Retinal pigment epithelial cell (primary cell): Measurements from ENCODE around the gene PTPRK.

Experiments
- DNase-seq: peaks from one replicate; pipeline ENCODE4 v3.0.0-alpha.2; 2010; ENCODE audit warnings: low read depth
- H3K4me3 ChIP-seq: 2 replicates; pipeline ENCODE4 v1.5.1; 2011; ENCODE audit warnings: mild to moderate bottlenecking, low read length, control low read depth, moderate library complexity
- TF ChIP-seq, protein P1 (sequence below): conservative IDR thresholded peaks from 2 replicates; pipeline ENCODE4 v1.5.1; 2011; ENCODE audit warnings: low read depth, low read length, control low read depth, inconsistent platforms

Gene PTPRK

DNA sequence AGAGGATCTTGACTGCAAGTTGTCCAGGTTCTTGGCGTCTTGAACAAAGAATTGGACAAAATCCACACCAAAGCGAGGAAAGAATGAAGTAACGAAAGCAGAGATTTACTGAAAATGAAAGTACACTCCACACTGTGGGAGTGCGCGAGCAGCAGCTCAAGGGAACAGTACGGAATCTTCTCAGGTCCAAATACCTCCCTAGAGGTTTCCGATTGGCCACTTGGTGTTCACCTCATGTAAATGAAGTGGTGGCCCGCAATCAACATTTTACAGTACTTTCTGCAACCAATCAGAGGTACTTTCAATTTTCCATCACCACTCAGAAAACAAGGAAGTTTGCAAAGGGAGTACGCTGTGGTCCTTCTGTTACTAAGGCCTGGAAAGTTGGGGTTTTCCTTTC is 122.4 kb downstream of the PTPRK start:
- TF ChIP-seq, protein P1, sequence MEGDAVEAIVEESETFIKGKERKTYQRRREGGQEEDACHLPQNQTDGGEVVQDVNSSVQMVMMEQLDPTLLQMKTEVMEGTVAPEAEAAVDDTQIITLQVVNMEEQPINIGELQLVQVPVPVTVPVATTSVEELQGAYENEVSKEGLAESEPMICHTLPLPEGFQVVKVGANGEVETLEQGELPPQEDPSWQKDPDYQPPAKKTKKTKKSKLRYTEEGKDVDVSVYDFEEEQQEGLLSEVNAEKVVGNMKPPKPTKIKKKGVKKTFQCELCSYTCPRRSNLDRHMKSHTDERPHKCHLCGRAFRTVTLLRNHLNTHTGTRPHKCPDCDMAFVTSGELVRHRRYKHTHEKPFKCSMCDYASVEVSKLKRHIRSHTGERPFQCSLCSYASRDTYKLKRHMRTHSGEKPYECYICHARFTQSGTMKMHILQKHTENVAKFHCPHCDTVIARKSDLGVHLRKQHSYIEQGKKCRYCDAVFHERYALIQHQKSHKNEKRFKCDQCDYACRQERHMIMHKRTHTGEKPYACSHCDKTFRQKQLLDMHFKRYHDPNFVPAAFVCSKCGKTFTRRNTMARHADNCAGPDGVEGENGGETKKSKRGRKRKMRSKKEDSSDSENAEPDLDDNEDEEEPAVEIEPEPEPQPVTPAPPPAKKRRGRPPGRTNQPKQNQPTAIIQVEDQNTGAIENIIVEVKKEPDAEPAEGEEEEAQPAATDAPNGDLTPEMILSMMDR = no peak
- no peak for DNase-seq
- H3K4me3 ChIP-seq = no peak overlapping the region

DNA sequence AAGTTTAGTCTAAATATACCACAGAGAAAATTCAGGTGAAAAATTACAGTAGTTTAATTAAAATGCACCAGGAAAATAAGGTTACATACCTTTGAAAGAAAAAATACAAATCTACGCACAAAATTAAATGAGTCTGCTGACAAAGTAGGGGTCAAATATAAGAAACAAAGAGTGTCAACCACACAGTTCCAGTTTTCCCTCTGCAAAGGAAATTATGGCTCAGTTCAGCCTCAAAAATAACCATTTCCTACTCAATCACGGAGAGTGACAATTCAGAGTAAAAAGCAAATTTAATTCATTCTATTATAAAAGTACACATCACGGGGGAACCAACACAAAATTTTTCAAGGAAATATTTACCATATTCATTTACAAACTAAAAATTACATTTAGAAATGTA is 124.8 kb downstream of the PTPRK start:
- no peak for DNase-seq
- TF ChIP-seq, protein P1 = no peak

DNA sequence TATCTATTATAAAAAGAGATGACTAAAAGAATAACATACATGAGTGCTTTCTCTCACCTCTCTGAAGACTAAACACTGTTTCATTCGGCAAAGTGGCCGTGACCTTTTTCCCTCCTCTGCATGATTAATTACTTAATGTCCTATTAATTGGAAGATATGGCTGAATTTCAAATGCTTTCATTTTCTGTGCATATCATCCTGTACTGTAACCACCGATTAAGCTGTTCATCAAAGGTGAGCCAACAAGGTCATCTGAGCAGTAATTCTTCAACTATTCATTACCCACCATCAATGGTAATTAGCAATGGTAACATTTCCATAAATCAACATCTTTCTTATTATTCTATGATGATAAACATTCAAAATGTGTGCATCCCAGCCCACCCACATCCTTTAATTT is 125.2 kb downstream of the PTPRK start:
- H3K4me3 ChIP-seq = no peak overlapping the region
- DNase-seq = no peak
- TF ChIP-seq, protein P1 = no peak

More for the DNA sequence above, 124.8 kb downstream of the PTPRK start:
- H3K4me3 ChIP-seq = no peak overlapping the region

DNA sequence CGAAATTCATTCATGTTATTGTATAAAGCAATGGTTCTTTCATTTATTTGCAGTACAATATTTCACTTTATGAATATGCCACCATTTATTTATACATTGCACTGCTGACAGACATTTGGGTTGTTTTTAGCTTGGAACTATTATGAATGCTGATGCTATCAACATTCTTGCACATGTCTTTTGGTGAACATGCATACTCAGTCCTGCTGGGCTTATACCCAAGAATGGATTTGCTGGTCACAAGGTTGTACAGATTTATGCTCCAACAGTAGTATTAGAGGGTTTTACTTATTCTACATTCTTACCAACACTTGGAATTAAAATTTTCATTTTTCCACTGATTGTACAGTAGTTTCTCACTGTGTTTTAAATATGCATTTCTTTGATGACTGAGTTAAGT is 126.2 kb downstream of the PTPRK start:
- TF ChIP-seq, protein P1 = no peak
- no peak overlapping the region for H3K4me3 ChIP-seq
- DNase-seq = peak; percentile 90

DNA sequence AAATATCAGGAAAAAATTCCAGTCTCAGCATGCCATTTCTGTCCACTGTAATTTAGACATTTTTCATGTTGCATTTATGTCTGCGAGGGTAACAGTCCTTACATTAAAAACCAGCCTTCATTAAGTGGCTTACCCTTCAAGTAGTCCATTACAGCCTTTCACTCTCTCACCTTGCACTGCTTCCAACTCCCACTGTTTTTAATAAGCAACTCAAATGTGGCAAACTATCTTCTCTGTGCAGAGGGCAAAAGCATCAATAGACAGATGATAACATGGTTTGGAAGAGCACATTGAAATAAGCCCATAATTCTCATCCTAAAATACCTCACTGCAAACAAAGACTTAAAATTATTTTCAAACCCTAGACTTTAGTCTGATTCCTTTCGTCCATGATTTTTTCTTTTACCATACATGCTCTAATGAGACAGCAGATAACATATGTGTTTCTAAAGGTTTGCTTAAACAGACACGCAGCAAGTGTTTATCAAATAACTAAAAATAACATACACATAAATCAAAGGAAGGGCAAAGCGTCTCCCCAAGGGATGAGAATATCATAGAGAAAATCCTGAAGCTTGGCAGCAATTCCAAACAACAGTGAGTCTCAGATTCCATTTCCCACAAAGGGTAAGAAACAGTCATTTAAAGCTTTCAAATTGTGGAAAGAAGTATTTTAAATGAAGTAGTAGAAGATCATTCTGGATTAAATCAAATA is 130.4 kb downstream of the PTPRK start:
- DNase-seq = no peak
- TF ChIP-seq, protein P1 = no peak
- no peak overlapping the region for H3K4me3 ChIP-seq

DNA sequence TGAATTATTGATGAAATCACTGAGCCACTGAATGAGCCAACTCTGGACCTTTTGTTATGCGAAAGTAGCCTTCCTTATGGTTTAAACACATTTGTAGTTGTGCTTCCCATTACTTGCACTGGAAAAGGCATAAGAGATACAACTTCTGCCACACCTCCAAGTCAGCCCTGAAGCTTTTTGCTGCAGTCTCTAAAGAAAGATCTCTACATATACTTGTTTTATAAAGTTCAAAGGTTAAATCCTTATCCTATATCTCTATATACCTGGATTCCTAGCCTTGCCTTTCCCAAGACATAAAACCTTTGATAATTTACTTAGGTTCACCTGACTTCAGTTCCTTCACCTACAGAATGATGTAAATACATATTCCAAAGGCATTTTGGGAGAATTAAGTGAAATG is 132.0 kb downstream of the PTPRK start:
- no peak overlapping the region for H3K4me3 ChIP-seq
- TF ChIP-seq, protein P1 = no peak
- DNase-seq = no peak

DNA sequence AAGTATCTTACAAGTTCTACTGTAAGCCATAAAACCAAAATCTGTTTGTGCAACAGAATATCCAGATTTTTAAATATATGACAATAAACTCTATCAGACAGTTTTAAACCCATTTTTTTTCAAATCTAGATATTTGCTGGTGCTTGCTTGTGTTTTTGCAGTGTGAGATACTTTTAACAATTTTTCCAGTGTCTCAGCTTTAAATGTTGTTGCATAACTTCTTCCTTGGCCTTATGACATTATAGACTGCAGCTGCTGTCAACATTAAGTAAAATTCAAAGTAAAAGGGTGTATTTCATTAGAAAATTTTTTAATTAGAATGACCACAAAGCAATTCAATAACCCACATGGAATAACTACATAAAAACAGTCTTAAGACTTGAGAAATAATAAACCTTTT is 139.5 kb downstream of the PTPRK start:
- TF ChIP-seq, protein P1 = no peak
- DNase-seq = no peak
- H3K4me3 ChIP-seq = no peak overlapping the region
